Esophagus muscularis mucosa (tissue), 4 donors: Measurements from ENCODE around the gene MC3R.

ENCODE experiments used
- EP300 ChIP-seq: sonication (generic); formaldehyde crosslinking; IDR thresholded peaks from one replicate; pipeline ENCODE4 v1.6.1; 2017; ENCODE audit warnings: antibody characterized with exemption
- POLR2A ChIP-seq: fragments of 450-650 bp; IDR thresholded peaks from one replicate; pipeline ENCODE4 v1.6.1; 2017; ENCODE audit warnings: antibody characterized with exemption, moderate library complexity, mild to moderate bottlenecking, low read depth
- POLR2AphosphoS5 ChIP-seq, 2 donors: sonication (generic); formaldehyde crosslinking; IDR thresholded peaks; one replicate each; pipeline ENCODE4 v1.6.1; 2017; ENCODE audit warnings: antibody characterized with exemption in 2 of 2
- TF ChIP-seq, protein P1 (sequence below), 3 experiments: fragments of 200-600 bp in 2 of 3; fragments of 450-650 bp in 1 of 3; sonication (generic) in 2 of 3; IDR thresholded peaks; one replicate each; pipeline ENCODE4 v1.5.1; 2017 to 2019; ENCODE audit warnings: antibody characterized with exemption in 3 of 3, mild to moderate bottlenecking in 2 of 3, moderate library complexity in 1 of 3

DNA sequence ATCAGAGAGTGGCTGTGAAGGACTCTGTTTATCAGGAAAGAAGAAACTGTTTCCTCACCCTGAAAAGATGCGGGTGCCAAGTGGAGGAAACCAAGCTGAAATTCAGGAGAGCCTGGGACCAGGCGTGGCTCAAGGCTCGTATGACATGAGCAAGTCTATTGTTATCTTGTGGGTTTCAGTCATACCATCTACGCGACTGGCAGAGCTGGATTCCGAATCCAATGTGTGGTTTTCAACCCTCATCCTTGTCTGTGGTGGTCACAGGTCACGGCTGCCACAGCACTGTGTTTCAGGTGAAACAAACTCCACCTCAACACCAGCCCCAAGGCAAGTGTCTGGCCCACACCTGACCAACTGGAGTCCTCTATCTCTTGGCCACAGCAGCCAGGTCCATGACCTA is 9.1 kb downstream of the MC3R start:
- TF ChIP-seq POLR2AphosphoS5 (IDR thresholded peaks at IDR 0.05) (no peak), EP300 (no peak), POLR2A (no peak)
- TF ChIP-seq, protein P1, sequence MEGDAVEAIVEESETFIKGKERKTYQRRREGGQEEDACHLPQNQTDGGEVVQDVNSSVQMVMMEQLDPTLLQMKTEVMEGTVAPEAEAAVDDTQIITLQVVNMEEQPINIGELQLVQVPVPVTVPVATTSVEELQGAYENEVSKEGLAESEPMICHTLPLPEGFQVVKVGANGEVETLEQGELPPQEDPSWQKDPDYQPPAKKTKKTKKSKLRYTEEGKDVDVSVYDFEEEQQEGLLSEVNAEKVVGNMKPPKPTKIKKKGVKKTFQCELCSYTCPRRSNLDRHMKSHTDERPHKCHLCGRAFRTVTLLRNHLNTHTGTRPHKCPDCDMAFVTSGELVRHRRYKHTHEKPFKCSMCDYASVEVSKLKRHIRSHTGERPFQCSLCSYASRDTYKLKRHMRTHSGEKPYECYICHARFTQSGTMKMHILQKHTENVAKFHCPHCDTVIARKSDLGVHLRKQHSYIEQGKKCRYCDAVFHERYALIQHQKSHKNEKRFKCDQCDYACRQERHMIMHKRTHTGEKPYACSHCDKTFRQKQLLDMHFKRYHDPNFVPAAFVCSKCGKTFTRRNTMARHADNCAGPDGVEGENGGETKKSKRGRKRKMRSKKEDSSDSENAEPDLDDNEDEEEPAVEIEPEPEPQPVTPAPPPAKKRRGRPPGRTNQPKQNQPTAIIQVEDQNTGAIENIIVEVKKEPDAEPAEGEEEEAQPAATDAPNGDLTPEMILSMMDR (IDR thresholded peaks at IDR 0.05): no peak
